Activated CD8-positive, alpha-beta memory T cell treated with anti-CD3 and anti-CD28 coated beads for 36 hours (primary cell): ENCODE measurements around the gene TMEM14C. TPM values are rescaled to one million over a fixed set of nuclear protein-coding genes. Genes with fewer than 3 reads are reported as not detected.

ENCODE experiments used
- CTCF ChIA-PET: fragments of 350-600 bp; sonication (Branson Sonifier 250); formaldehyde crosslinking; loops from one replicate; lab custom pipeline; 2021; ENCODE audit warnings: antibody characterized with exemption; lab: Charles Lee
- POLR2A ChIA-PET: fragments of 350-600 bp; sonication (Branson Sonifier 250); formaldehyde crosslinking; loops from one replicate; lab custom pipeline; 2021; ENCODE audit warnings: antibody characterized with exemption; lab: Charles Lee
- total RNA-seq, 2 experiments: library from RNA; stranded (reverse); gene quantifications; one replicate each; pipeline ENCODE4 v1.2.3, GENCODE V29; 2021

TMEM14C gene
- 10 to 100 TPM; 66.9 to 68.5 TPM for total RNA-seq

DNA sequence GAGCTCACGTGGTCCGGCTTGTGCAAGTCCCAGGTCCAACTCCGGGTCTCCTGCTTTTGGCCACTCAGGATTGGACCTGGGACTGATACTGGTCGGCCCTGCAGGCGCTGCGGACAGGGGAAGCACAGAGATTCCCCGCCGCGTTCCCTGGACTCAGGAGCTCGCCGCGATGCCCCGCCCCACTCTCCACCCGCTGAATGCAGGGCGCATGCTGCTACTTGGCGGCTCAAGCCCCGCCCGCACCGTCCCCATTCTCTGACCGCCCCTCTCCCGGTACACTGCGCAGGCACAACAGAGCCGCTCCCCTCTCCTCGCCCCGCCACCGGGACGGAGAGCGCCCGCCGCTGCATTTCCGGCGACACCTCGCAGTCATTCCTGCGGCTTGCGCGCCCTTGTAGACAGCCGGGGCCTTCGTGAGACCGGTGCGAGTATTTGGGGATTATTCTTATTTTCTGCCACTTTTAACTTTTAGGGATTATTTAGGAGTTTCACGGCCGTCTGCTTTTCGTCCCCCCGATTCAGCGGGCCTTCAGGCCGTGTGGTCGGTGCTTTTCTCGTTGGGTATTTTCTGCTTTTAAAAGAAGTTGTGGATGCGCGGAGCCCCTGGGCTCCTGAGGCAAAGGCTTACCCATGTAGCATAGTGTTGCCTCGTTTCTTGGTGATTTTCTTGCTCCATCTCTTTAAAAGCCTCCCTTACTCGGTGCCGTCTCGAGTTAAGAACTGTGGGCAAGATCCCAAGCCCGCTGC lies at the start of gene TMEM14C:
Gene TMEM14C (plus strand): TSS at position 251 of the 747 bp plus-strand sequence. CDS start 1,544 bp downstream, outside the sequence.
- ChIA-PET POLR2A (interaction anchor here (1.2 kb wide), 2 partner anchors 25 to 28 kb away, joined by 13 to 18 read pairs; partner anchors contain the start of genes C6orf52, PAK1IP1 and TMEM14B), CTCF (no interaction called here)

DNA sequence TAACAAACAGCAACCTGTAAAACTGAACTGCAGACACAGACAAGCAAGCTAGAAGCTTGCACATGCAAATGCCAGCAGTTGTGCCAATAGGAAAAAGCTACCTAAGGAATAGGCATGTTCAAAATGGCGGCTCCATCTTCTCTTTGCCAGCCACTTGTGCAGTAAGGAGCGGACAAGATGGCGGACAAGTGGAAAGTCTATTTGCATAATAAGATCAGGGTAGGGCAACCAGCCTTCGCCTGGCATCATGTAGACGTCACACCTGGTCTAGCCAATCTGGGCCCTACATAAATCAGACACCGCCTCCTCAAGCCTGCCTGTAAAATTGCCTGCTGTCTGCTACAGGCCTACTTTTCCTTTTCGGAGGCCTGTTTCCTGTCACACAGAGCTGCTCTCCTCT lies 46.5 kb upstream of the TMEM14C start:
- ChIA-PET CTCF (no interaction called here), POLR2A (no interaction called here)

DNA sequence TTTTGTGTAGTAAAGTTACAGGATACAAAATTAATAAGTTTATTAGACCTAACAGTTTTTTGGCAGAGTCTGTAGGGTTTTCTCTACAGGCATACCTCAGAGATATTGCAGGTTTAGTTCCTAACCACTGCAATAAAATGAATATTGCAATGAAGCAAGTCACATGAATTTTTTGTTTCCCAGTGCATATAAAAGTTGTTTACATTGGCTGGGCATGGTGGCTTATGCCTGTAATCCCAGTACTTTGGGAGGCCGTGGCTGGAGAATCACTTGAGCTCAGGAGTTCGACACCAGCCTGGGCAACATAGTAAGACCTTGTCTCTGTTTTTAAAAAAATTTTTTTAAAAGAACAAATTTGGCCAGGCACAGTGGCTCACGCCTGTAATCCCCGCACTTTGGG lies 44.4 kb upstream of the TMEM14C start:
- POLR2A ChIA-PET = no interaction called here
- CTCF ChIA-PET = no interaction called here

DNA sequence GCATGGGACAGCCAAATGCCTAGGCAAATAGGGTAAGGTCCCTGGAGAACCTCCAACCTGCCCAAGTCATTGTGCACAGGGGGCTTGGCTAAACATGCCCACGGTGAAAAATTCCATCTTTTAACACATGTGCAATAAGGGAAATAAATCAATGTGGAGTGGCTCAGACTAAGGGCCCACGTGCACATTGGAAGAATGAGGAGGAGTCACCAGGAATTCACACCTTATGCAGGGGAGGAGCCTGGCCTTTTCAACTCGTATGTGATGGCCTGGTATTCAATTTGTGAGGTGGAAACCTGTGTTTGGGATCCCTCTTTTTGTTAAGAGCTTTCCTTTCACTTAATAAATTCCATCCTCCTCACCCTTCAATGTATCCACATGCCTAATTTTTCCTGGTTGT lies 41.1 kb upstream of the TMEM14C start:
- CTCF ChIA-PET = no interaction called here
- POLR2A ChIA-PET = no interaction called here

DNA sequence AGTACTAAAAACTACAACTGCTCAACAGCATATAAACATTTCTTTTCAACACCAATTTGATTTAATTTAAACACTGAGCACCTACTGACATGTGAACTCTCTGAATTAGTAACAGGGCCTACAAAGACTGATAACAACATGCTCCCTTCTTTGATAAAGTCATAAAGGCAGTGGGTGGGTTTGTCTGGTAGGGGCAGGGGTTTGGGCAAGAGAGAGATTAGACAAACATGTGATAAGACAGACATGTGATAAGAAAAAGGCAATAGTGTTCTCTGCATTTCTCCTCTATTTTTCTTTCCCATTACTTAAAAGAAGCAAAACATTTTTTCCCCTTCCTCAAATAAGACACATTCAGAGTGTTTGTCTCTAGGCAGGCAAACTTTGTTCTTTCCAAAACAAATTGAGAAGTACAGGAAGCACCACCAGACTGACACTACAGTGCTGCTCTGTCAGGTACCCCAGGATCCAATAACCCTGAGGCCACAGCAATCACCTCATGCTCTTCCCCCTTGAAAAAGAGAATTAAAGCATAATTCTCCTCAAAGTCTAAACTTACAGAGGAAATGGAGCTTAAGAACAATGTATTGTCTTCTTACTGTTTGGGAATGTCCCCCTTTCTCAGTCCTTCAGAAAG lies 40.4 kb upstream of the TMEM14C start:
- CTCF ChIA-PET = no interaction called here
- POLR2A ChIA-PET = no interaction called here

DNA sequence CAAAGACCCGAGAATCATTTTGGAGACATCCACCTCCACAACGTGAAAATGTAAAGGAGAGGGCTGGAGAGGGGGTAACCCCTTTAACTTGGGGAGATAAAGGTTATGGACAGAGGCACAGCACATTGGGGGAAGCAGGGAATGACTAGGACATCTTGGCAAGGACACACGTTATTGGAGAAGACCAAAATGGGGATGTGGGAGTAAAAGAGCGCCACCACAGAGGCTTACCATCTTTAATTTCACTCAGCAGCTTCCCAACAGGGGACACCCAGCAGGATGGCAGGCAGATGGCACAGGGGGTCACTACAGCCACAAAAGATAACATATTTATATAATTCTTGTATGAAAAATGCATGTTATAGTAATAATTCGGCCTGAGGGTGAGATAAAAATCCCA lies 38.3 kb upstream of the TMEM14C start:
- ChIA-PET CTCF (no interaction called here), POLR2A (interaction anchor here (0.9 kb wide), 1 partner anchor 29 kb away, joined by 3 read pairs; no protein-coding TSS in a partner anchor)

DNA sequence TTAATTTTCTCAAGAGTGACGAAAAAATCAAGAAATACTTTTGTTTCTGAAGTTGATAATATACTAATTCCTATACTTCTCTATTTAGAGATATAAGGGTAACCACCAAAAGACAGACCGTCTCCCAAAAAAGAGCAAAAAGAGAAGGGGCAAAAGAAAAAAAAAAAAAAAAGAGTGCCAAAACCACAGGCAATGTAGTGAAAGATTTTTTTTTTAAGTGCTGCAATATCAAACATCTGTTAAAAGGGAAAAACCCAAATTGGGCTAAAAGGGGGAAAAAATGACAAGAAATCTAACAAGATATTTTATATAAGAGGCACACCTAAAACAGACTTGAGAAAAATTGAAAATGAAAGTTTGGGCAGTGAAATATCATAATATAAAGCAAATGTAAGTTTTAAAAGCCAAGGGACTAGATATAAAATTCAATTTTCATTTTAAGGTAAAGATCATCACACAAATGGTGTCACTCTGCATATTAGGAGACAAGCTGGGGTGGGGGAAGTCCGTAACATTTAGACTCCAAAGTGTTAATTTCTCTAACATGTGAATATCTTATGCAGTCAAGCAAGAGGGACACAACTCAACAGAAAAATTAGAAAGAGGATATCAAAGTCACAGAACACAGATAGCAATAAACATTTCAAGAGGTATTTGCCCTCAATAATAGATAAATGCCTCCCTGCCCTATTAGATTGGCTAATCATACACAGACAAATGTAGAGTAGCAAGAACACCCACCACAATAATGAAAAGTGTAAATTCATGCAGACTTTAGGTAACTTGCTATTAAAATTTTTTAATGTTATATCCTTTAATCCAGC lies 37.6 kb upstream of the TMEM14C start:
- ChIA-PET CTCF (no interaction called here), POLR2A (no interaction called here)

DNA sequence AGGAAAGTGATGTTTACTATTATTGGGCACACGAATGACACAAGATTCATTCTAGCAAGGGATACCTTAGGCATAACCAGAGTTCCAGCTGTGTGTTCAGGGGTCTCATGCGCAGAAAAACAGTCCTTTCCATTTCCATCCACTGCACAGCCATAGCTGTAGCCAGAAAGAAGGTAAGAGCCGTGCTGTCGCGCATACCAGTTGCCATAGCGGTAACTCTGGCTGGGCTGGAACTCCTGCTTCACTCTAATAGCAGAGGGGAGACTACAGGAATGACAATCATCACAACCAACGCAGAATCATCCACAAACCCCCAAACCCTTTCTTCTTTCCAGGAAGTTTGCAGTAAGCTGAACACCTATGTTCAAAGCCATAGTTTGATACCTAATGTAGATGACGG lies 36.0 kb upstream of the TMEM14C start:
- ChIA-PET CTCF (interaction anchor here (0.6 kb wide), 1 partner anchor 83 kb away, joined by 3 read pairs; no protein-coding TSS in a partner anchor), POLR2A (no interaction called here)

DNA sequence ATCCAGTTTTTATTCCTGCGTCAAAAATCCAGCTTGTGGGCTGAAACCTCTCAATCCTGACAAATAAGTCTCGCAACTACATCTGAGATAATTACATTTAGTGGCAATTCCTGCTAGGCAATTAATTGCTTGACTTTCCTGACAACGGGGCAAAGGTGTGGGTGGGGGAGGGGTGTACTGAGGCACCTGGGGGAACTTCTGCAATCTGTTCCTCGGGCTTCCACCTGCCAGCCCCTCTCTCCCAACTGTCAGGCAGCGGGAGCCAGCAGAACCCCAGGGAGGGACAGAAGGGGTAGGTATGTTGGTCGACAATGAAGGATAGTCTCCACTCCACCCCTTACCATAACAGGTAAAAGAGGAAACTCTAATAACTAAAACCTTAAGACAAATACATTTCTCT lies 35.3 kb upstream of the TMEM14C start:
- ChIA-PET POLR2A (no interaction called here), CTCF (no interaction called here)

DNA sequence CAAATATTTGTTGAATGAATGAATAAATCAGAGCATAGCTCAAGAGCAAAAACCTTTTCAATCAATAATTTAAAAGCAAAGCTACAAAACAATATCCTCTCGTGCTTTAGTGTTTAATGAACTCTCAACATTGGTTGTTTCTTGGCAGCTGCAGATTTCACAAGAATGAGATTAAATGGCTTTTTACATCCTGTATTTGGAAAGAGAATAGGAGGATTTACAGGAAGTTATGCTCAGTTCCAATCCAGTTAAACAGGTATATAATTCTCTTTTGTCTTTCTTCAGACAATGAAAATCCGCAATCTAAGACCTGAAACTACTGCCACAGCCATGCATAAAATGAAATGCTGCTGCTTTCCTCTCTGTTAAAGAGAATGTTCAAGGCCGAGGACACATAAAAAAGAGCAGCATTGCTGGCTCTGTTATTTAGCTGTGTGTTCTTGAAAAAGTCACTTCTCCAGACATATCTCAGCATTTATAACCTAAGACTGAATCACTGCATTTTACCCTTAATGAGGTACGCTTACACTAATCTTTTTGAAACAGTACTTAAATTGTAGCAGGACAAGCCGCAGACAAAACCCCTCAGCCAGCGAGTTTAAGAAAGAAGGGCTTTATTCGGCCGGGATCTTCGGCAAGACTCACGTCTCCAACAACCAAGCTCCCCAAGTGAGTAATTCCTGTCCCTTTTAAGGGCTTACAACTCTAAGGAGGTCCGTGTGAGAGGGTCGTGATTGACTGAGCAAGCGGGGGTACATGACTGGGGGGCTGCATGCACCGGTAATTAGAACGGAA lies 32.0 kb upstream of the TMEM14C start:
- ChIA-PET POLR2A (no interaction called here), CTCF (interaction anchor here (0.6 to 0.7 kb wide), 3 partner anchors 153 to 517 kb away, joined by 3 to 4 read pairs (median 3); no protein-coding TSS in a partner anchor)

DNA sequence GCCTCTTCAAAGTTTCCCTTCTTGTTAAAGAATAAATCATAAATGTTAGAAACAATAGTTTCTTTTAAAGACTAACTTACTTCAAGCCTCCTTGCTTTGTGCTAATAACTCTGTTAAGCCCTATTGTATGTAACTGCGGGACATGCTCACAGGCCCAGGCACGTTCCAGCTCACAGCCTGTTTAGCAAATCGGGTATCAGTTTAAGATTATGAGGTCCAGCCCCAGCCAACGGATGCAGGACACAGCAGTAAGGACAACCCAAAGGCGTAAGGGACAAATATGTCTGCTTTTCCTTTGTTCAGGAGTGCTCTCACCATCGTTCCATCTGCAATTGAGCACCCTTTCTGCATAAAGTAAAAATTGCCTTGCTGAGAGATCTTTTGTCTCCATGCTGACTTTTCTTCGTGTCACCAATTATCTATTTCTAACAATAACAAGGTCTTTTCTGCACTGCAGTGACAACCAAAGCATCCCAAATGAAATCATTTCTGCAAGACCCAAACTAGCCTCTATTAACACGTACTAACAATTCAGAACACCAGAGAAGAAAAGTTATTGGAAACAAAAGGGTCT lies 29.8 kb upstream of the TMEM14C start:
- CTCF ChIA-PET = no interaction called here
- POLR2A ChIA-PET = no interaction called here

DNA sequence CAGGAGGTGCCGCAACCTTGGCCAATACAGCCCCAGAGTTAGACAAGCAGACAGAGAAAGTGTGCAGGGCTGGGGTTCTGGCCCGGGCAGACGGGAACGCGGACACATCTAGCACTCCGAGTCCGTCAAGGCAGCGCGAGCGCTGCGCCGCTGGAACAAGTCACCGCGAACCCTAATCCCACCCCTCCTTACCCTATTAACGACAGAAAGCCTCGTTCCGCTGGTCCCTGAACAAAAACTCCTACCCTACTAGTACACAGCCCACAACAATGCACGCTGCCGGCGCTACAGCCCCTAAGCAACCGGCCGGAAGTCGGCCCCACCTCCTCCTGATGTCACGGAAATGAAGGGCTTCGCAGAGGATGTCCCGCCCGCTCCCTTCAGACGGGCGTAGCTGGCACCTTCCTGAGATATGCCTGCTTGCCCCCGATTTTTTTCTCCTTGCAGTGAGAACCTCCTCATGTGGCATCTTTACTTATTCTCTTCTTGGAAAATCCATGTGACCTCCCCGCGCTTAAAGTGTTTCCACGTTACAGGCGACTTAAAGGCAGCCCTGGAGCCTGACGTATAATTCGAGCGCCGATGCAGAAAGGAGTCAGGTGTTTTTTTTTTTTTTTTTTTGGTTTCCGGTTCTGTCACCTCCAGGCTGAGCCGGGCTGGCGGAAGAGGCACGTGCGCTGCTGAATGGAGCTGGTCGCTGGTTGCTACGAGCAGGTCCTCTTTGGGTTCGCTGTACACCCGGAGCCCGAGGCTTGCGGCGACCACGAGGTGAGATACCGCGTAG lies 28.4 kb upstream of the TMEM14C start, which contains the start of the genes C6orf52 and PAK1IP1:
Gene C6orf52 (minus strand): TSS at position 315 of the 784 bp plus-strand sequence. CDS start 7,066 bp downstream, outside the sequence.
Gene PAK1IP1 (plus strand): TSS at position 671 of the 784 bp plus-strand sequence. CDS start 14 bp downstream, at position 685.
- POLR2A ChIA-PET = interaction anchor here (0.6 to 1.3 kb wide), 10 partner anchors 8 to 551 kb away, joined by 3 to 18 read pairs (median 7); partner anchors contain the start of genes TMEM14B and TMEM14C
- CTCF ChIA-PET = interaction anchor here (0.7 to 1.0 kb wide), 5 partner anchors 12 to 1146 kb away, joined by 3 to 5 read pairs (median 4); no protein-coding TSS in a partner anchor

DNA sequence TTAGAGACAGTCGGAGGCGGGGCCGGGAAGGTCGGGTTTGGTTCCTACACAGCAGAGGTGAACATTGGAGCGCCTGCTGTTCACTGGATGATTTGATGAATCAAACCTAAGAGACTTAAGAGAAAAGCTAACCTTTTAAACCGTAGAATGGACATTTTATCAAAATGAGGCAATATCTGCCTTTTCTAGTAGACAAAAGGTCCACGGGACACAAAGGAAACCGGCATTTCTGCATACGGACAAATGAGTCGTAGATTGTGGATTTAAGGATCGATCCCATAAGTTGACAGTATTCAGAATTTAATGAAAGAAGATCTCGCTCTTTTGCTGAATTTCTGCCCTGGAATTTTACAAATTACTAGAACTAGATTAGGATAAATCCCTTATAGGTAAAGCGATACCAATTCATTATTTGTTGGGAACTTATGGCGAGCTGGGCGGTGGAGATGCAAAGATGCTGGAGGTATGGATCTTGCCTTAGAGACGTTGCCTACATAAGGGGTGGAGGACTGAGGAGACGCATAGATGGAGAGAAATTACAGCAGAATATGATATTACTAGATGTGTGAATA lies 27.7 kb upstream of the TMEM14C start:
- ChIA-PET POLR2A (interaction anchor here (0.7 to 1.3 kb wide), 7 partner anchors 8 to 550 kb away, joined by 3 to 18 read pairs (median 8); partner anchors contain the start of genes TMEM14B and TMEM14C), CTCF (interaction anchor here (0.8 to 1.0 kb wide), 3 partner anchors 18 to 107 kb away, joined by 3 to 5 read pairs (median 4); no protein-coding TSS in a partner anchor)

DNA sequence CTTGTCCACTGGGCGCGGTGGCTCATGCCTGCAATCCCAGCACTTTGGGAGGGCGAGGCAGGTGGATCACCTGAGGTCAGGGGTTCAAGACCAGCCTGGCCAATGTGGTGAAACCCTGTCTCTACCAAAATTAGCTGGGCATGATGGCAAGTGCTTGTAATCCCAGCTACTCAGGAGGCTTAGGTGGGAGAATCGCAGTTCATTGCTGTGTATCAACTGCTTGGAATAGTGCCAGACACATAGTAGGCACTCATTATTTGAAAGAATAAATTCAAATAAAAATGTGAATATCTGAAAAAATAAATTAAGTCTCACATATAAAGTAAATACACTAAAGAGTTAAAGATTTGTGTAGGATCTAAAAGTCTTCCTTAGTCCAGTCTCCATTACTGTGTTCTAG lies 26.2 kb upstream of the TMEM14C start:
- POLR2A ChIA-PET = no interaction called here
- CTCF ChIA-PET = no interaction called here

DNA sequence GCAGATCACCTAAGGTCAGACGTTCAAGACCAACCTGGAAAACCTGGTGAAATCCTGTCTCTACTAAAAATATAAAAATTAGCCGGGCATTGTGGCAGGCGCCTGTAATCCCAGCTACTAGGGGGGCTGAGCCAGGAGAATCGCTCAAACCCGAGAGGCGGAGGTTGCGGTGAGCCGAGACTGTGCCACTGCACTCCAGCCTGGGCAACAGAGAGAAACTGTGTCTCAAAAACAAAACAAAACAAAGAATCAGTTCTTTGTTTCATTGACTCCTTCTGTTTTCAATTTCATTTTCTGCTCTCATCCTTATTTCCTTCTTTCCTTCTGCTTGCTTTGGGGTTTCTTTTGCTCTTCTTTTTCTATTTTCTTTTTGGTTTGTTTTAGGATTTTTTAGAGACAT lies 8.9 kb upstream of the TMEM14C start:
- POLR2A ChIA-PET = no interaction called here
- CTCF ChIA-PET = no interaction called here

DNA sequence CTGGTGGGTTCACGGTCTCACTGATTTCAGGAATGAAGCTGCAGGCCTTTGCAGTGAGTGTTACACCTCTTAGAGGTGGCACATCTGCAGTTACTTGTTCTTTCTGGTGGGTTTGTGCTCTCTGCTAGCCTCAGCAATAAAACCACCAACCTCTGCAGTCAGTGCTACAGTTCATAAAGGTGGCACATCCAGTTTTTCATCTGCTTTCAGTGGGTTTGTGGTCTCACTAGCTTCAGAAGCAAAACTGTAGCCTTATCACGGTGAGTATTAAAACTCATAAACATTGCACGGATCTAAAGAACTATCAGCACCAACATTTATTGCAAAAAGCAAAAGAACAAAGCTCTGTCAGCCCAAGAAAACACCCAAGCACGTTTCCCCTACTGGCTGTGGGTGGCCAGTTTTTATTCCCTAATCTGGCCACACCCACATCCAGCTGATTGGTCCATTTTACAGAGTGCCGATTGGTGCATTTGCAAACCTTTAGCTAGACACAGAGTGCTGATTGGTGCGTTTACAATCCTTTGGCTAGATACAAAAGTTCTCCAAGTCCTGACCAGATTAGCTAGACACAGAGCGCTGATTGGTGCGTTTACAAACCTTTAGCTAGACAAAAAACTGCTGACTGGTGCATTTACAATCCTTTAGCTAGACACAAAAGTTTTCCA lies 3.4 kb upstream of the TMEM14C start:
- ChIA-PET POLR2A (interaction anchor here (1.2 to 2.8 kb wide), 3 partner anchors 24 to 191 kb away, joined by 4 to 17 read pairs (median 6); partner anchors contain the start of genes C6orf52, PAK1IP1 and TMEM14B), CTCF (interaction anchor here (0.6 to 2.2 kb wide), 3 partner anchors 13 to 208 kb away, joined by 3 to 5 read pairs (median 3); no protein-coding TSS in a partner anchor)
